IMR-90 (cell line): Measurements from ENCODE around the gene GHR.

Source experiments
- CEBPB ChIP-seq: IDR thresholded peaks from 2 replicates; pipeline ENCODE4 v1.6.1; 2012; ENCODE audit warnings: low read depth, low read length, improper control_type of control experiment
- MXI1 ChIP-seq: IDR thresholded peaks from 2 replicates; pipeline ENCODE4 v1.6.1; 2012; ENCODE audit warnings: low read depth, mild to moderate bottlenecking, low read length, moderate library complexity, borderline replicate concordance
- TF ChIP-seq, protein P1 (sequence below): conservative IDR thresholded peaks from 2 replicates; pipeline ENCODE4 v1.5.1; 2012; ENCODE audit warnings: mild to moderate bottlenecking, low read depth, low read length, improper control_type of control experiment
- TF ChIP-seq, protein P2 (sequence below): fragments of 150-350 bp; IDR thresholded peaks from 2 replicates; pipeline ENCODE4 v1.6.1; 2017; ENCODE audit warnings: mild to moderate bottlenecking, antibody characterized with exemption, low read length, low read depth

DNA sequence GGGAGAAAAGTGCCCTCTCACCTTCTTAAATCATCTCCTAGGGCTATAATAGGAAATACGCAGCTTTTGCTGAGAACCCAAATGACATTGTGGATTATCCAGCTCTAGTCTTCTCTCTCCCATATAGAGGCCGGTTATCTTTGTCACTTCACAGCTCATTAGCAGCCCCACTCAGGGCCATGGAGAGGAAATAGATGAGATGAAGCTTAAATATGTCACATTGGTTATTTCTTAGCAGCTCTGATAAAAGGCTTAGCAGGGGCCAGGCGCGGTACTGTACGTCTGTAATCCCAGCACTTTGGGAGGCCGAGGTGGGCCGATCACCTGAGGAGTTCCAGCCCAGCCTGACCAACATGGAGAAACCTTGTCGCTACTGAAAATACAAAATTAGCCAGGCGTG is 90.0 kb downstream of the GHR start:
- TF ChIP-seq, protein P1, sequence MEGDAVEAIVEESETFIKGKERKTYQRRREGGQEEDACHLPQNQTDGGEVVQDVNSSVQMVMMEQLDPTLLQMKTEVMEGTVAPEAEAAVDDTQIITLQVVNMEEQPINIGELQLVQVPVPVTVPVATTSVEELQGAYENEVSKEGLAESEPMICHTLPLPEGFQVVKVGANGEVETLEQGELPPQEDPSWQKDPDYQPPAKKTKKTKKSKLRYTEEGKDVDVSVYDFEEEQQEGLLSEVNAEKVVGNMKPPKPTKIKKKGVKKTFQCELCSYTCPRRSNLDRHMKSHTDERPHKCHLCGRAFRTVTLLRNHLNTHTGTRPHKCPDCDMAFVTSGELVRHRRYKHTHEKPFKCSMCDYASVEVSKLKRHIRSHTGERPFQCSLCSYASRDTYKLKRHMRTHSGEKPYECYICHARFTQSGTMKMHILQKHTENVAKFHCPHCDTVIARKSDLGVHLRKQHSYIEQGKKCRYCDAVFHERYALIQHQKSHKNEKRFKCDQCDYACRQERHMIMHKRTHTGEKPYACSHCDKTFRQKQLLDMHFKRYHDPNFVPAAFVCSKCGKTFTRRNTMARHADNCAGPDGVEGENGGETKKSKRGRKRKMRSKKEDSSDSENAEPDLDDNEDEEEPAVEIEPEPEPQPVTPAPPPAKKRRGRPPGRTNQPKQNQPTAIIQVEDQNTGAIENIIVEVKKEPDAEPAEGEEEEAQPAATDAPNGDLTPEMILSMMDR: no peak
- TF ChIP-seq CEBPB (no peak), MXI1 (no peak)
- TF ChIP-seq, protein P2, sequence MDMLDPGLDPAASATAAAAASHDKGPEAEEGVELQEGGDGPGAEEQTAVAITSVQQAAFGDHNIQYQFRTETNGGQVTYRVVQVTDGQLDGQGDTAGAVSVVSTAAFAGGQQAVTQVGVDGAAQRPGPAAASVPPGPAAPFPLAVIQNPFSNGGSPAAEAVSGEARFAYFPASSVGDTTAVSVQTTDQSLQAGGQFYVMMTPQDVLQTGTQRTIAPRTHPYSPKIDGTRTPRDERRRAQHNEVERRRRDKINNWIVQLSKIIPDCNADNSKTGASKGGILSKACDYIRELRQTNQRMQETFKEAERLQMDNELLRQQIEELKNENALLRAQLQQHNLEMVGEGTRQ: no peak
